Uterus (tissue), 2 donors: ENCODE measurements around the gene CCDC8.

Source experiments
- POLR2A ChIP-seq, 2 donors: fragments of 450-650 bp; IDR thresholded peaks; one replicate each; pipeline ENCODE4 v1.6.1; 2016; ENCODE audit warnings: antibody characterized with exemption in 2 of 2, mild to moderate bottlenecking in 1 of 2, moderate library complexity in 1 of 2
- TF ChIP-seq, protein P1 (sequence below), 4 experiments: fragments of 200-600 bp in 2 of 4; fragments of 450-650 bp in 2 of 4; sonication (generic) in 2 of 4; IDR thresholded peaks; one replicate each; pipeline ENCODE4 v1.5.1; 2016 to 2019; ENCODE audit warnings: antibody characterized with exemption in 4 of 4, mild to moderate bottlenecking in 2 of 4, moderate library complexity in 1 of 4

DNA sequence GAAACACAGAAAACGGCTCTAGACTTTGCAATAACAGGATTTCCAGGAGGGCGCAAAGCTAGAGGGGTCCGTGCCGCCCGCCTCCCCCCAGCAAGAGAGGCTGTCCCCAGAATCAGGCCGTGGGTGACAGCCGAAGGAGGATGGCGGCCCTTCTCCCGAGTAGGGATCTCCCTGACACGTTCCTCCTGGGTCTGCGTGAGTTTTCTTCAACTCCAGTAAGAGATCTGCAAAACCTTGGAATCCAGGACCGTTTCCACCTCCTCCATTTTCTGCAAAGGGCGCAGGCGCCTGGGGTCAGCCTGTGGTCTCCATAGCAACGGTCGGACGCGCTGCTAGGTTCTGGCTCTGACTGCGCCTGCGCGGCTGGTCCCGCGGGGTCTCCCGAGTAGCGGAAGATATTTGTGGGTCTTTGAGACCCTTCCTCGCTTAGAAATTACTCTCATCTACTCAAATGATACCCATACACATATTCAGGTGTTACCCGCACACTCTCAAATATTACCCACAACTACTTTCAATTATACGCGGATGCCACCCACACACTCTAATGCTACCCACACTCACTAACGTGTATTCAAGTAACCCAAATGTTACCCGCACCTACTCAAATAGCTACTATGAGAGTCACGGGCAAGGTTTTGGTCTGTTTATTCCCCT is 13.3 kb upstream of the CCDC8 start:
- TF ChIP-seq, protein P1, sequence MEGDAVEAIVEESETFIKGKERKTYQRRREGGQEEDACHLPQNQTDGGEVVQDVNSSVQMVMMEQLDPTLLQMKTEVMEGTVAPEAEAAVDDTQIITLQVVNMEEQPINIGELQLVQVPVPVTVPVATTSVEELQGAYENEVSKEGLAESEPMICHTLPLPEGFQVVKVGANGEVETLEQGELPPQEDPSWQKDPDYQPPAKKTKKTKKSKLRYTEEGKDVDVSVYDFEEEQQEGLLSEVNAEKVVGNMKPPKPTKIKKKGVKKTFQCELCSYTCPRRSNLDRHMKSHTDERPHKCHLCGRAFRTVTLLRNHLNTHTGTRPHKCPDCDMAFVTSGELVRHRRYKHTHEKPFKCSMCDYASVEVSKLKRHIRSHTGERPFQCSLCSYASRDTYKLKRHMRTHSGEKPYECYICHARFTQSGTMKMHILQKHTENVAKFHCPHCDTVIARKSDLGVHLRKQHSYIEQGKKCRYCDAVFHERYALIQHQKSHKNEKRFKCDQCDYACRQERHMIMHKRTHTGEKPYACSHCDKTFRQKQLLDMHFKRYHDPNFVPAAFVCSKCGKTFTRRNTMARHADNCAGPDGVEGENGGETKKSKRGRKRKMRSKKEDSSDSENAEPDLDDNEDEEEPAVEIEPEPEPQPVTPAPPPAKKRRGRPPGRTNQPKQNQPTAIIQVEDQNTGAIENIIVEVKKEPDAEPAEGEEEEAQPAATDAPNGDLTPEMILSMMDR (IDR thresholded peaks at IDR 0.05): no peak
- no peak for TF ChIP-seq POLR2A (IDR thresholded peaks at IDR 0.05)
